Non-pigmented ciliary epithelial cell (primary cell): ENCODE results near the gene REM2.

ENCODE experiments used
- DNase-seq: peaks from one replicate; pipeline ENCODE4 v3.0.0-alpha.2; 2010; ENCODE audit warnings: low read depth

REM2 gene

DNA sequence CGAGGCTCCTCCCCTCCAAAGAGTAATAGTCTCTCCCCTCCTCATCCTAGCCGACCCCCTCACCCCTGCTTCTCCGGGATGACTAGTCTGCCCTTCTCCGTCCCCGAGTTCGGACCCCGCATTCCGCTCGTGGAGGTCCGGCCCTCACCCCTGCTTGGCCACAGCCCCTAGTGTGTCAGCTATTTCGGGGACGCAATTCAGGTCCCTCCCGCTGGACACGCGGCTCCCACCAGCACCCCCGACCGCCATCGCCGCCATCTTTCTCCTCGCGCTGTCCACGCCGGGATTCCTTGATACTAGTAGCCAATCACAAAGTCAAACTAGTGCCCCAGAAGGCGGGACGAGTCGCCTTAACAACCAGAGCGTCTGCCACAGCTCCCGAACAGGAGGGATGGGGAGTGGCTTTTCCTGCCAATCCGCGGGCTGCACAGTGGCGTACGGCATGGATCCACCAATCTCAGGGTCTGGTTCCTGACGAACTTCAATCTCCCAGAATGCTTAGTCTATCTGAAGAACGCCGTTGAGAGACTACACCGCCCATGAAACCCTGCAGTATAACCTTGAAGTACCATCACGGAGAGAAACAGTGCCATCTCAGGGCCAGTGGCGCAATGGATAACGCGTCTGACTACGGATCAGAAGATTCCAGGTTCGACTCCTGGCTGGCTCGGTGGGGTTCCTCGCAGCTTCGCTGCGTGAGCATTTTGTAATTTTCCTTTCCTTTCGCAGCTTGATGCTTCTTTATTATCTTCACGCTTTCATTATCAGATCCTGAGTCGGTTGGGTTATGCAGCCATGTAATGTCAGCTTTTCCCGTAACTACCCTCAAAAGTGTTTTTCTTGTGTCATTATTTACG lies 46.3 kb downstream of the REM2 start, which contains the start of gene PRMT5:
Gene PRMT5 (minus strand): TSS at position 273 of the 857 bp plus-strand sequence. CDS start 15 bp downstream, at position 258.
- DNase-seq = peak; percentile 99

DNA sequence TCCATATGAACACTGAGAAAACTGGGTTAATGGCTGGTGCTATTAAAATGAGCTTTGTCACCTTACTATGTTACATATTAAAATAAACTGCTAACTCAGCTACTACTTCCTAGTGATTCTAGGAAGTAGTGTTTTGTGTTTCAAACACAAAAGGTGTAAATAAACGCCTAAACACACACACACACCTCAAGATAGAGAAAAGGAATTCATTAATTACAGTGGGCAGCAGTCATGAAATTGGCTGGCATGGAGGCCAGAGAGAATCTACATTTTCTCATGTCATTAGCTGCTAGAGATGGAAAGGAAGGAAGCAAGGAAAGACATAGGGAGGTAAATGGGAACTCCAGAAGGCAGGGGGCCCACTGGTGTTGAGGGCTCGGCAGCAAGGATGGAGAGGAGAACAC lies 46.9 kb downstream of the REM2 start:
- DNase-seq = no peak

DNA sequence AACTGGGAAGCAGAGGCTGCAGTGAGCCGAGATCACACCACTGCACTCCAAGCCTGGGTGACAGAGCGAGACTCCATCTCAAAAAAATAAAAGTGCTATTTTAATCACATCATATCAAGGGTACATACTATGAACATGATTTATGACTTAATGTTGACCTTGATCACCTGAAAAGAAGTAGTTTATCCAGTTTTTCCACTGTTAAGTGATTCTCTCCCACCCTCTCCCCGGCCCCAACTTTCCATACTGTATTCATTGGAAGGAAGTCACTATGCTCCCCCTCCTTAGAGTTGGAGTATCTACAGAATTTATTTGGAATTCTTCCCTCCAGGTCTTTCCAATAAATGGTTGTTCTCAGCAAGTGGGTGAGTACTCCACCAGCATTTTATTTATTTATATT lies 49.1 kb downstream of the REM2 start:
- DNase-seq = no peak

DNA sequence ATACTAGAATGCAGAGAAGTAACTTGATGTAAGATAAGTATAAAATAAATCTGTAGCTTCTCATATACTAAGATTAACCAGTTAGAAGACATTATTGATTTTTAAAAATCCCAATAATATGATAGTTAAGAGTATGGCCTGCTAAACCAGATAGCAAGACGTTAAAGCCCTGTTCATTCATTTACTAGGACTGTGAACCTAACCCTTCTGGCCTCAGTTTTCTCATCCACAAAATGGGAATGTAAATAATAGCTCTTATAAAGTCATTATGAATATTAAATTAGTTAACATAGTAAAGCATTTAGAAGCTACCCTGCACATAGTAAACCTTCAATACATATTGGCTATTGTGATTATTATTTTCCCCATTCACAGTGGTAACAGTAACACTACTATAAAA lies 52.1 kb downstream of the REM2 start:
- DNase-seq = no peak
